GM21825 (cell line): ENCODE results near the gene DAB1.

Experiments
- ATAC-seq: cut with Tn5 transposase; IDR thresholded peaks from one replicate; pipeline ENCODE4 v1.9.1; 2021; ENCODE audit warnings: mild to moderate bottlenecking, moderate library complexity; ENCODE audit not compliant: unreplicated experiment

Gene DAB1

GRCh38 chr1:57418971-57419370 lies 4.9 kb downstream of the DAB1 start:
- no peak for ATAC-seq

GRCh38 chr1:57411262-57411661 lies 12.6 kb downstream of the DAB1 start:
- ATAC-seq = no peak

- no peak for ATAC-seq
These were observed 13.4 kb downstream of the DAB1 start for GRCh38 chr1:57410508-57410907.

- no peak for ATAC-seq
These were observed 15.9 kb downstream of the DAB1 start for GRCh38 chr1:57407928-57408327.

GRCh38 chr1:57406428-57406970 lies 17.4 kb downstream of the DAB1 start:
- no peak for ATAC-seq

GRCh38 chr1:57404884-57405283 lies 19.0 kb downstream of the DAB1 start:
- no peak for ATAC-seq

GRCh38 chr1:57403201-57403600 lies 20.7 kb downstream of the DAB1 start:
- no peak for ATAC-seq

GRCh38 chr1:57401671-57402070 lies 22.2 kb downstream of the DAB1 start:
- ATAC-seq = no peak

GRCh38 chr1:57400048-57400447 lies 23.8 kb downstream of the DAB1 start:
- no peak for ATAC-seq

- ATAC-seq = no peak
These were observed 30.7 kb downstream of the DAB1 start for GRCh38 chr1:57393058-57393584.

- no peak for ATAC-seq
These were observed 38.5 kb downstream of the DAB1 start for GRCh38 chr1:57385336-57385735.

GRCh38 chr1:57384901-57385300 lies 39.0 kb downstream of the DAB1 start:
- ATAC-seq = no peak

- ATAC-seq = no peak
These were observed 39.6 kb downstream of the DAB1 start for GRCh38 chr1:57384284-57384683.

GRCh38 chr1:57381871-57382270 lies 42.0 kb downstream of the DAB1 start:
- ATAC-seq = no peak

GRCh38 chr1:57381426-57381825 lies 42.4 kb downstream of the DAB1 start:
- no peak for ATAC-seq

- no peak for ATAC-seq
These were observed 42.9 kb downstream of the DAB1 start for GRCh38 chr1:57380923-57381322.

GRCh38 chr1:57378534-57378933 lies 45.3 kb downstream of the DAB1 start:
- no peak for ATAC-seq

- no peak for ATAC-seq
These were observed 46.3 kb downstream of the DAB1 start for GRCh38 chr1:57377339-57378139.

GRCh38 chr1:57376041-57376440 lies 47.8 kb downstream of the DAB1 start:
- ATAC-seq = no peak

- ATAC-seq = no peak
These were observed 54.0 kb downstream of the DAB1 start for GRCh38 chr1:57369889-57370288.

GRCh38 chr1:57367945-57368344 lies 55.9 kb downstream of the DAB1 start:
- ATAC-seq = no peak

GRCh38 chr1:57363643-57364042 lies 60.2 kb downstream of the DAB1 start:
- no peak for ATAC-seq
